Panc1 (cell line): ENCODE measurements around the gene ADCY9. TPM values are rescaled to one million over a fixed set of nuclear protein-coding genes. Genes with fewer than 3 reads are reported as not detected.

Experiments
- ATAC-seq: fragments of 200-7000 bp; cut with Tn5 transposase; 2 replicates; pipeline ENCODE4 v1.9.1; 2020; ENCODE audit warnings: mild to moderate bottlenecking, moderate library complexity
- BruUV-seq: library from RNA; stranded (reverse); fragments of 400-500 nt; replicated peaks from 2 replicates; lab custom pipeline; 2021; lab: Mats Ljungman, UMichigan
- CTCF ChIA-PET: fragments of 300-600 bp; sonication (Branson Sonifier 250); formaldehyde crosslinking; loops from one replicate; lab custom pipeline; 2022; ENCODE audit warnings: antibody characterized with exemption; lab: Charles Lee
- POLR2A ChIA-PET: fragments of 300-600 bp; sonication (Branson Sonifier 250); formaldehyde crosslinking; loops from one replicate; lab custom pipeline; 2022; ENCODE audit warnings: antibody characterized with exemption; lab: Charles Lee
- DNase-seq: peaks from one replicate; pipeline ENCODE4 v3.0.0-alpha.2; 2010; ENCODE audit warnings: low read depth, low spot score
- H3K27ac ChIP-seq: 2 replicates; pipeline ENCODE4 v1.5.1; 2011; ENCODE audit warnings: mild to moderate bottlenecking, low read length, inconsistent platforms
- H3K27me3 ChIP-seq: fragments of 200-500 bp; sonication (Bioruptor generic); 2 replicates; pipeline ENCODE4 v1.6.0; 2014; ENCODE audit warnings: low read length, inconsistent platforms; ENCODE audit not compliant: control insufficient read depth, insufficient read depth
- H3K36me3 ChIP-seq: fragments of 200-500 bp; sonication (Bioruptor generic); 2 replicates; pipeline ENCODE4 v1.5.1; 2014; ENCODE audit warnings: inconsistent platforms, mild to moderate bottlenecking, low read length, moderate library complexity; ENCODE audit not compliant: control insufficient read depth, insufficient read depth
- H3K4me1 ChIP-seq: 2 replicates; pipeline ENCODE4 v1.5.1; 2011; ENCODE audit warnings: inconsistent platforms, mild to moderate bottlenecking, low read length, moderate library complexity; ENCODE audit not compliant: control insufficient read depth, insufficient read depth
- H3K4me3 ChIP-seq, 2 experiments: 2 replicates each; pipeline ENCODE4 v1.5.1; 2011 to 2012; ENCODE audit warnings: low read depth in 2 of 2, low read length in 2 of 2, mild to moderate bottlenecking in 2 of 2, inconsistent platforms in 1 of 2, moderate library complexity in 1 of 2
- H3K9me3 ChIP-seq: fragments of 200-500 bp; sonication (Bioruptor generic); 2 replicates; pipeline ENCODE4 v1.5.1; 2014; ENCODE audit warnings: low read depth, mild to moderate bottlenecking, inconsistent platforms, low read length, moderate library complexity; ENCODE audit not compliant: control insufficient read depth, insufficient read depth
- POLR2AphosphoS5 ChIP-seq: IDR thresholded peaks from 2 replicates; pipeline ENCODE4 v1.6.1; 2012; ENCODE audit warnings: mild to moderate bottlenecking, low read depth, low read length, moderate library complexity
- REST ChIP-seq, 2 experiments: IDR thresholded peaks; 2 replicates each; pipeline ENCODE4 v1.6.1; 2011 to 2012; ENCODE audit warnings: low read depth in 2 of 2, control low read depth in 1 of 2, low read length in 1 of 2, mild to moderate bottlenecking in 1 of 2, moderate library complexity in 1 of 2; ENCODE audit not compliant: insufficient read depth in 1 of 2
- SIN3A ChIP-seq: IDR thresholded peaks from 2 replicates; pipeline ENCODE4 v1.6.1; 2012; ENCODE audit warnings: low read depth, mild to moderate bottlenecking, low read length, moderate library complexity, borderline replicate concordance; ENCODE audit not compliant: insufficient read depth
- TCF7L2 ChIP-seq: IDR thresholded peaks from 2 replicates; pipeline ENCODE4 v1.6.1; 2011; ENCODE audit warnings: mild to moderate bottlenecking, low read depth, low read length, inconsistent platforms
- in situ Hi-C: cut with HindIII; loops from 2 replicates; pipeline ENCODE4 v1.10.0; 2016; ENCODE audit warnings: low sequenced_read_pairs, low pct_unique_long_range_greater_than_20kb
- intact Hi-C: fragments of 100-400 bp; cut with micrococcal nuclease; formaldehyde crosslinking; loops from one replicate; pipeline ENCODE4 v1.10.0; 2022; ENCODE audit not compliant: unreplicated experiment
- total RNA-seq: library from RNA; stranded (reverse); gene quantifications from one replicate; pipeline ENCODE4 v1.2.1, GENCODE V29; 2021; ENCODE audit not compliant: unreplicated experiment
- TF ChIP-seq, protein P1 (sequence below): fragments of 450-650 bp; IDR thresholded peaks from 2 replicates; pipeline ENCODE4 v1.5.1; 2017; ENCODE audit warnings: mild to moderate bottlenecking

ADCY9 gene
- total RNA-seq, 1 experiment from 2014 or later: 29.8 TPM

DNA sequence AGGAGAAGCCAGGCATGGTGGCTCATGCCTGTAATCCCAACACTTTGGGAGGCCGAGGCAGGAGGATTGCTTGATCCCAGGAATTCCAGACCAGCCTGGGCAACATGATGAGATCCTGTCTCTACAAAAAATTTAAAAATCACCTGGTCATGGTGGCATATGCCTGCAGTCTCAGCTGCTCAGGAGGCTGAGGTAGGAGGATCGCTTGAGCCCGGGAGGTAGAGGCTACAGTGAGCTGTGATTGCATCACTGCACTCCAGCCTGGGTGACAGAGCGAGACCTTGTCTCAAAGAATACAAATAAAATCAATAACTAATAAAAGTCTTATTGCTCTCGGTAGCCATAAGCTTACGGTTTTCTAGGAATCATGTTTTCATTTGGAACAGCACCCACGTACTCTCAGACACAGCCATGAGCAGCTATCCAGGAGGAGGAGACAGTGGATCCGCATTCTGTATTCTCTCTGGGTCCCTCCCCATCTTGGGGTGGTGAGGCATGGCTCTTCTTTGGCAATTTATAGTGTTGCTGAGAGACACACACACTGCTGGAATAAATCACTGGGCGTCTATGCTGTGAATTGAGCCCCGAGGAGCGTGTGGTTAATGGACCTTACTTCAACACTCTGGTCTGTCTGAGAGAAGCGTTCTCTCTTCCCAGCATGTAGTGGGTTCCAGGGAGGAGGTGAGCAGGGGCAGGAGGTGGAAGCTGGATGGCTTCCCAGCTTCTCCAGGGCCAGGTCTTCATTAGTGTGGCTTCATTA lies 8.5 kb upstream of the ADCY9 start:
- no peaks in the 10 kb centered on the region for H3K36me3 ChIP-seq

DNA sequence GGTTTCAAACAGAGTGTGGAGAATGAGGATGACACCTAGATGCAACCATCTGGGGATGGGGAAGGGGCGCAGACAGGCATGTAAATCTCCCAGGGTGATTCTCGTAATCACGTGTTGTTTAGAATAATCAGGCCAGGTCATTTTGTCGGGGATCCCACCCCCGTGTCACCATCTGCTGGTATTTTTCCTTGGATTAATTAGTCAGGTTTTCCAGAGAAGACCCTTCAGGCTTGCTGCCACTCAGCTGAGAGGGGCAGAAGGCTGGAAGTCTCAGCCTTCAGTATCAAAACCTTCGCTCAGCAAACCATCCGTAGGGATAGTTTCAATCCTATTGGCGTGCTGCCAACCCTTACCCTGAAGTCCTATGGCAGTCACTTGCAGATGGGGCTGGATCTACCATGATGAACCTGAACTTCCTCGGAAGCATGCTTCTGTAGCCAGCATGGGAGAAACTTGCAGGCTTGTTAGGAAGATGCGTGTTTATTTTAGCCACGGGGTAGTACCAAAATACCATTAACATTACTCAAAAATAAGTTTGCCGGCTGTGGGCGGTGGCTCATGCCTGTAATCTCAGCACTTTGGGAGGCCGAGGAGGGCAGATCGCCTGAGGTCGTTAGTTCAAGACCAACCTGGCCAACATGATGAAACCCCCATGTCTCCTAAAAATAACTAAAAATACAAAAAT lies 7.5 kb upstream of the ADCY9 start:
- DNase-seq (no peak), ATAC-seq (no peak)
- Histone ChIP-seq H3K4me3 (no peak overlapping the region), H3K27ac (no peak overlapping the region), H3K4me1 (no peaks in the 10 kb centered on the region), H3K36me3 (no peaks in the 10 kb centered on the region), H3K9me3 (no peaks in the 10 kb centered on the region), H3K27me3 (no peaks in the 10 kb centered on the region)
- ChIA-PET CTCF (no interaction called here), POLR2A (no interaction called here)
- TF ChIP-seq TCF7L2 (no peak), REST (IDR thresholded peaks at IDR 0.05; ENCODE audit: insufficient read depth in 1 of 2, low read depth in 2 of 2, low read length in 1 of 2) (no peak), SIN3A (no peak), POLR2AphosphoS5 (no peak)
- TF ChIP-seq, protein P1, sequence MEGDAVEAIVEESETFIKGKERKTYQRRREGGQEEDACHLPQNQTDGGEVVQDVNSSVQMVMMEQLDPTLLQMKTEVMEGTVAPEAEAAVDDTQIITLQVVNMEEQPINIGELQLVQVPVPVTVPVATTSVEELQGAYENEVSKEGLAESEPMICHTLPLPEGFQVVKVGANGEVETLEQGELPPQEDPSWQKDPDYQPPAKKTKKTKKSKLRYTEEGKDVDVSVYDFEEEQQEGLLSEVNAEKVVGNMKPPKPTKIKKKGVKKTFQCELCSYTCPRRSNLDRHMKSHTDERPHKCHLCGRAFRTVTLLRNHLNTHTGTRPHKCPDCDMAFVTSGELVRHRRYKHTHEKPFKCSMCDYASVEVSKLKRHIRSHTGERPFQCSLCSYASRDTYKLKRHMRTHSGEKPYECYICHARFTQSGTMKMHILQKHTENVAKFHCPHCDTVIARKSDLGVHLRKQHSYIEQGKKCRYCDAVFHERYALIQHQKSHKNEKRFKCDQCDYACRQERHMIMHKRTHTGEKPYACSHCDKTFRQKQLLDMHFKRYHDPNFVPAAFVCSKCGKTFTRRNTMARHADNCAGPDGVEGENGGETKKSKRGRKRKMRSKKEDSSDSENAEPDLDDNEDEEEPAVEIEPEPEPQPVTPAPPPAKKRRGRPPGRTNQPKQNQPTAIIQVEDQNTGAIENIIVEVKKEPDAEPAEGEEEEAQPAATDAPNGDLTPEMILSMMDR: no peak
- intact Hi-C loops: no loop called here
- no TSS peak for BruUV-seq
- in situ Hi-C loops: no loop called here

More for the DNA sequence above, 8.5 kb upstream of the ADCY9 start:
- no peaks in the 10 kb centered on the region for H3K4me1 ChIP-seq
- no peaks in the 10 kb centered on the region for H3K9me3 ChIP-seq
- H3K27me3 ChIP-seq: no peaks in the 10 kb centered on the region
- ATAC-seq (no peak), DNase-seq (no peak)
- no peak overlapping the region for H3K4me3 ChIP-seq
- TF ChIP-seq, protein P1: no peak
- TF ChIP-seq POLR2AphosphoS5: no peak
- no peak for TF ChIP-seq SIN3A
- TF ChIP-seq REST (IDR thresholded peaks at IDR 0.05; ENCODE audit: insufficient read depth in 1 of 2, low read depth in 2 of 2, low read length in 1 of 2): no peak
- TF ChIP-seq TCF7L2: no peak
- intact Hi-C loops: no loop called here
- H3K27ac ChIP-seq: no peak overlapping the region
- ChIA-PET POLR2A (no interaction called here), CTCF (no interaction called here)
- in situ Hi-C loops: no loop called here
- no TSS peak for BruUV-seq
